Iris pigment epithelial cell (primary cell): ENCODE results near the gene SLC6A18.

Experiments used
- DNase-seq: peaks from one replicate; pipeline ENCODE4 v3.0.0-alpha.2; 2011; ENCODE audit warnings: low read depth

Gene SLC6A18

GRCh38 chr5:1225081-1225480 is at the start of gene SLC6A18:
Gene SLC6A18, plus strand, starts transcription at chr5:1225381. Its CDS starts 97 bp downstream, at chr5:1225478.
- no peak for DNase-seq

- DNase-seq, result no peak
These were observed 49.2 kb upstream of the SLC6A18 start for GRCh38 chr5:1175801-1176472.

GRCh38 chr5:1176473-1177391 is 48.4 kb upstream of the SLC6A18 start:
- DNase-seq, result no peak

GRCh38 chr5:1177826-1178528 is 47.2 kb upstream of the SLC6A18 start:
- no peak for DNase-seq

- no peak for DNase-seq
These were observed 46.4 kb upstream of the SLC6A18 start for GRCh38 chr5:1178529-1179382.

- DNase-seq, result no peak
These were observed 45.8 kb upstream of the SLC6A18 start for GRCh38 chr5:1179383-1179715.

GRCh38 chr5:1180096-1180495 is 45.1 kb upstream of the SLC6A18 start:
- DNase-seq, result no peak

- DNase-seq, result no peak
These were observed 44.3 kb upstream of the SLC6A18 start for GRCh38 chr5:1180841-1181271.

GRCh38 chr5:1181451-1182359 is 43.5 kb upstream of the SLC6A18 start:
- no peak for DNase-seq

GRCh38 chr5:1182360-1182632 is 42.9 kb upstream of the SLC6A18 start:
- DNase-seq, result no peak

- DNase-seq, result no peak
These were observed 42.4 kb upstream of the SLC6A18 start for GRCh38 chr5:1182633-1183423.

- DNase-seq, result no peak
These were observed 41.6 kb upstream of the SLC6A18 start for GRCh38 chr5:1183424-1184162.

GRCh38 chr5:1184163-1184470 is 41.1 kb upstream of the SLC6A18 start:
- DNase-seq, result no peak

- no peak for DNase-seq
These were observed 40.7 kb upstream of the SLC6A18 start for GRCh38 chr5:1184481-1184880.

GRCh38 chr5:1185038-1185627 is 40.0 kb upstream of the SLC6A18 start:
- DNase-seq, result no peak

- no peak for DNase-seq
These were observed 39.4 kb upstream of the SLC6A18 start for GRCh38 chr5:1185629-1186350.

GRCh38 chr5:1186351-1187233 is 38.6 kb upstream of the SLC6A18 start:
- no peak for DNase-seq
